NCI-H2227 (cell line): ENCODE results near the gene ARHGAP10.

Experiments used
- DNase-seq: peaks from one replicate; lab custom pipeline; 2025; ENCODE audit not compliant: unreplicated experiment; lab: John Stamatoyannopoulos, UW

The ARHGAP10 gene

GRCh38 chr4:147730333-147730732 is 1.6 kb upstream of the ARHGAP10 start:
- DNase-seq = no peak

DNA sequence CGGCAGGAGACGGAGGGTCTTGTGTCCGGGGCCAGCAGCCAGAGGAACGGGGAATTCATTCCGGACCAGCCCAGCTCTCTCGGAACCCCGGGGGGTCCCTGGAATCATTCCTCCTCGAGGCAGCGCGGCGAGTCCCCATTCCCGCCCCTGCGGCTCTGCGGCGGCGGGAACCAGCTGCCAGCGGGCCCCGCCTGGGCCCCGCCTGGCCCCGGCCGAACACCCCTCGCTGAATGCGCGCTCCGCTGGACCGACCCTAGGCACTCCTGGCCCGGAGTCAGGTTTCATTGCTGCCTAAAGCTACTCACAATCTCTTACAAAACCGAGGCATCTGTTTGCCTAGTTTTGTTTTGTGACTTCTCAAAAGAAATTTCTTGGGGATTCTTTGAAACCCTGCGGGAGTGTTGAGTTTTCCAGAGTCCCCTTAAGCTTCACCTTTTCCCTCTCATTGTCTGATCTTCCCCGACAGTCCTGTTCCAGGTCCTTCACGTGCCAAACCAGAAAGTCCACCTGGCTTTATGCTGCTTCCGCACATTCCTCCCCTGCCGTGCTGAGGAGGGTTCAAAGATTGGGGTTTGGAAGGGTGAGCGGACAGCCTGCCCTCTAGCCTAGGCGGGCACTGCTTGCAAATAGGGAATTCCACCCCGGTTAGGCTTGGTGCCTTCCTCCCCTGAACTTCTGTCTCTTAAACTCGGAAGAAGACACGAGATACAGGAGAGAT is 789 bp downstream of the ARHGAP10 start:
- DNase-seq = no peak

- DNase-seq = no peak
Observed at GRCh38 chr4:147733716-147734344, 1.9 kb downstream of the ARHGAP10 start.

GRCh38 chr4:147734496-147734895 is 2.6 kb downstream of the ARHGAP10 start:
- DNase-seq = no peak

DNA sequence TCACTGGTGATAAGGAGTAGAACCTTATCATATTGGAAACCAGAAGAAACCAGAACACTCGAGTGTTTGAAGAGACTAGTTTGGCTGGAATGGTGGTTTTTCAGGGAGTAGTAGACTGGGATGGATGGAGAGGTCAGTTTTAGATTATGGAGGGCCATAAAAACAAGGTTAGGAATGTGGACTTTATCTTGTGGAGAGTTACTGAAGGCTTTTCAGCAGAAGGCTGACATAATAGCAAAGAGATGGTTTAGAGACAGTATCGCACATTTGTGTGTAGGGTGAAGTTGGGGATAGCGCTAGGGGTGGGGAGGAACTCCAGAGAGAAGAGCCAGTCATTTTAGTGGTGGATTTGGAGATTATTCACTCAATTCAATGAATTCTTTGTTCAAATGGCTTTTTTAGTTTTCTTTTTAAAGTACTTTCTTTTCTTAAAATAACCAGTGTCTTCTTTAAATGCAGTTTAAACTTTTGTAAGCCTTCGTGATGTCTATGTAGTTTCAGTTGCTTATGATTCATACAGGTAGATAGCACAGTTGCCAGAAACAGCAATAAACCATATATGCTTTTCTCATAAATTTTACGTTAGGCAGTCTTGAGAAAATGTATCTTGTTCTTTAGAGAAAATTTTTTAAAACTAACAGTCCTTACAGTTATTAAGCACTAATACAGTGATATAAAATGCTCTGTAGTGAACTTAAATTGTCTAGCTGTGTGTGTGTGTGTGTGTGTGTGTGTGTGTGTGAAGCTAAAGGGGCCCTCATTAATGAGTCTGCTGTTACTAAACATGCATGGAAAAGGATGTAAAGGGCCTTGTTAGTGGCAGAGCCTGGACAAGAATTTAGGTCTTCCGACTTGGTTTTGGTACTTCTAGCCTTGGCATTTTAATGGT is 3.8 kb downstream of the ARHGAP10 start:
- no peak for DNase-seq

GRCh38 chr4:147736458-147736857 is 4.6 kb downstream of the ARHGAP10 start:
- no peak for DNase-seq

- no peak for DNase-seq
Observed at GRCh38 chr4:147737623-147738022, 5.7 kb downstream of the ARHGAP10 start.

- DNase-seq = no peak
Observed at GRCh38 chr4:147739239-147739823, 7.4 kb downstream of the ARHGAP10 start.

DNA sequence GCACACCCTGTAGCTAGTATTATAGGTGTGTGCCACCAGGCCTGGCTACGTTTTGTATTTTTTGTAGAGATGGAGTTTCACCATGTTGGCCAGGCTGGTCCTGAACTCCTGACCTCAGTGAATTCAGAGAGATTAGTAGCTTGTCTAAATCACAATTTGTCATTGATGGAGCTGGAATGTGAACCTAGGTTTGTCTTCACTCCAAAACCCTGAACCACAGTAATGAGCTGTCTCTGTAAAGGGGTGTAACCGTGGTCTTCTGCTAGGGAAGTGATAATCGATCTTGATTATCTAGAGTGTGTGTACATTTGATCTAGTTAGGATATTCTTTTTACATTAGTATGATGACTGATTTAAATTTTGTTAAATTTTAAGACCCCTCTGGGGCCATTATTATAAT is 8.3 kb downstream of the ARHGAP10 start:
- no peak for DNase-seq

DNA sequence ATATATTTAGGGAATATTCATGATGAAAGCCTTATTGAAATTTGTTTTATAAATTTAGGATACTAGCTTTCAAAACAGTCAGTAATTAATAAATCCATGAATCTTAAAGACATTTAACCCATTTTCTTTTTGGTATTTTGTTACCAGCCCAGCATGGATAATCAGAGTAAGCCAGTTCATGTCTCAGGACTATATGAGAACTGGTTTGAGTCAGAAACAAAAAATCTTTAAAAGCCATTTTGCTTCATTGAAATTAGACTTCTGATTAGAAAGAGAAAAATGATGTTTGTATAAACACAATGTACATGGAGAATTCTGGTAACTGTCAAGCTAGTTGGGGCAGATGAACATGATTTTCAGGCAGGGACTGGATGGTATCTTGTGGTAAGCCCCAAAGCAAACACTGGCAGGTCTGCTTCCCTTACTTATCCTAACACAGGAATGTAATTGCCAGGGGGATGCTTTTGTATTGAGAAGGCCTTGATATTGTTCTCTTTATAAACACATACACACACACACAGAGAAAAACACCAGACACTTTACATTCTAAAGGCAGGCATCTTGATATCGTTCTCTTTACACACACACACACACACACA is 9.4 kb downstream of the ARHGAP10 start:
- no peak for DNase-seq

DNA sequence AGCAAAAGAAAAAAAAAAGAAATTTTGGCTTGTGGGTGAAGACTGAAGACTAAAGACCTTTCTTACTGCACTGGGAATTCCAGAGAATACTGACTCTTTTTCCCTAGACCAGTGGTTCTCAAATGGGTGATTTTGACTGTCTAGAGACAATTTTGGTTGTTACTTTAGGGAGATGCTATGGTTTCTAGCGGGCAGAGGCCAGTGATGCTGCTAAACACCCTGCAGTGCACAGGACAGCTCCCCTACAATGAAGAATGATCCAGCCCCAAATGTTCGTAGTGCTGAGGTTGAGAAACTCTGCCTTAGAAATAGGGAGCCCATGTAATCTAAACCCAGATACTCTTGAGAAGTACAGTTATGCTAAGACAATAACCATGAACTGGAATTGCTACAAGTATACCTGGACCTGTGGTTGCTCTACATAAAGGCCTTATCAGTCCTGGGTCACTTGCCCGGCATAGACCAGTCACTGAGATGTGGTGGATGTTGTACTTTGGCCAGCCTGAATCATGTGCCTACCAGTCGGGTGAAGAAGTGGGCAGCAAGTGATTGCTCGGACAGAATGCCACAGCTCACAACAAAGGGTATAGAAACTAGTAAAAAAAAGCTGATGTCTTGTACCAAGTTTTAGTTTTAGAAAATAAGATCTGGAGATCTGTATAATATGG is 16.0 kb downstream of the ARHGAP10 start:
- no peak for DNase-seq

- no peak for DNase-seq
Observed at GRCh38 chr4:147749811-147750321, 18.0 kb downstream of the ARHGAP10 start.

DNA sequence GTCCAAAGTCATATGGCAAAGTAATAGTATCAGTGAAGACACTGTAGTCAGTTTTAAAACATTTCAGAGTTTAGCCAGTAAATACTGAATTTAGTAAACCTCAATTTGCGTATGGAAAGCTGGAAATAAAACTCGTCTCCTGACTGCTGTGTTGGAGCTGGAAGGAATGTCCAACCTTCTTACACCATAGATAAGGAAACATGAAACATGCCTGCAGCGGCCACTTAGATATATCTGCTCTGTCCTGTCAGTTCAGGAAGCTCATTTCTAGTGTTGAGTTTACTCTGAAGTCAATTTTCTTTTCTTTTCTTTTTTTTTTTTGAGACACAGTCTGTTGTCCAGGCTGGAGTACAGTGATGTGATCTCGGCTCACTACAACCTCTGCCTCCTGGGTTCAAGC is 21.2 kb downstream of the ARHGAP10 start:
- DNase-seq = no peak

DNA sequence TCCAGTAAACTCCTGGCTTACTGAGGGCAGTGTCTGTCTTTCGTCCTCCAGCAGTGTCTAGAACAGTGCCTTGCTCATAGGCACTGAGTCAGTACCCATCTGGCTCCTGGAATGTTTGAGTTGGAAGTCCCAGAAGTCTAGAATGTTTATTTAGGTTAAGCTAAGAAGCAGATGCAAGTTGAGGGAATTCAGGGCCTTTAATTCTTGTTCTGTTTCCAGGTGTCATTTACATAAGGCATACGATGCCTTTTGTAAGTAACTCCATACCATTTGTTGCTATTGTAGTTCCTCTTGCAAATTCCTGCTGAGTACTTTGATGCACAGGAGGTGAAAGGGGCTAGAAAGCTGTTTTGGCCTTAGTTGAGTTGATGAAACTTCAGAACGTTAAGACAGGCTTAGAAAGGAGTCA is 22.2 kb downstream of the ARHGAP10 start:
- DNase-seq = no peak

DNA sequence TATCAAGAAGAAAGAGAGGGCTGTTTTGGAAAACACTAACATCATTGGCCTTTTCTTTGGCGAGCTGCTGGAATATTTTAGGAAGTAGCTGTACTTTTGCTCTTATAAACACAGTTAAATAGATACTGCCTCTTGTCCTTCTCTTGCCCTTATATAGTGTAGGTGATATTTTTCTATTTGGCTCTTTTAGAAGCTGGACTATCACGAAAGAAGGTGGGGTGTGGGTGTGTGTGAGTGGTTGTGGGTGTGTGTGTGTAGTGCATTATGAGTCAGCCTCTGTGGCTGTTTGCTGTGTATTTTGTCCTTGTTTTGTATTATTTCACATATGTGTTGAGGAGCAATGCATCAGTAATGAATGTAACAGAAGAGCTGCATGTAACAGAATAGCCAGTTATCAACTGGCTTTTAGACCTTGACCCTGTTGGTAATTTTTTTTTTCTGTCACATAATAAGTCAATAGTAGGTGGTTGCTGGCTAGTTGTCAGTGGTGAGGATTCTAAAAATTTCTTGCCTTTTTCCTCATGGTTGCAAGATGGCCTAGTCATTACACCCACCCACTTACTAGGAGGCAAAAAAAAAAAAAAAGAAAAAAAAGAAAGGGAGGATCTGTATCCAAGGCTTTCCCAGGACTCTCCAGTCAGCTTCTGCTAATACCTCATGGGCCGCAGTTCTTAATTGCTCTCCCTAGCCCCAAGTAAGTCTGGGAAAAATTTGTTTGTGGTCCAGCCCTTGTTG is 23.8 kb downstream of the ARHGAP10 start:
- no peak for DNase-seq

DNA sequence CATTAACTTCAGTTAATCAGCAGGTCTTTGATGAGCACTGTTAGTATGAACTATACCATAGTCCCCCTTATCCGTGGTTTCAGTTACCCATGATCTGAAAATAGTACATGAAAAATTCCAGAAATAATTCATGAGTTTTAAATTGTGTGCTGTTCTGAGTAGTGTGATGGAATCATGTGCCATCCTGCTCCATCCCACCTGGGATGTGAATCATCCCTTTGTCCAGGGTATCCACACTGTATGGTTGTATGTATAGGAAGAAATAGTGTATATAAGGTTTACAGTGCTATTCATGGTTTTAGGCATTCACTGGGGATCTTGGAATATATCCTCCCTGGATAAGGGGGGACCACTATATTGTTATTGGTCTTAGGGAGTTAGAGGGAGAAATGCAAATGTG is 24.5 kb downstream of the ARHGAP10 start:
- DNase-seq = no peak

- no peak for DNase-seq
Observed at GRCh38 chr4:147760176-147760575, 28.3 kb downstream of the ARHGAP10 start.

- DNase-seq = no peak
Observed at GRCh38 chr4:147760695-147761094, 28.8 kb downstream of the ARHGAP10 start.

- no peak for DNase-seq
Observed at GRCh38 chr4:147761218-147761883, 29.5 kb downstream of the ARHGAP10 start.
